Activated CD8-positive, alpha-beta memory T cell treated with anti-CD3 and anti-CD28 coated beads, Interleukin-2, amount 50 U/mL, for 4 hours (primary cell): Measurements from ENCODE around the gene CNPY4.

Source experiments
- DNase-seq: peaks from one replicate; pipeline ENCODE4 v3.0.0-alpha.2; 2020

Gene CNPY4

GRCh38 chr7:100119072-100119969 lies at the start of gene CNPY4, which contains the start of gene TAF6:
Gene CNPY4 (plus strand): TSS chr7:100119634. CDS start chr7:100119745, 111 bp downstream.
Gene TAF6 (minus strand): TSS chr7:100119358. CDS start chr7:100114209, 5,149 bp downstream.
- DNase-seq: peak; percentile 94

GRCh38 chr7:100069991-100070390 lies 49.4 kb upstream of the CNPY4 start:
- no peak for DNase-seq

- no peak for DNase-seq
Observed at GRCh38 chr7:100071018-100071723, 48.3 kb upstream of the CNPY4 start.

- no peak for DNase-seq
Observed at GRCh38 chr7:100072462-100072861, 47.0 kb upstream of the CNPY4 start.

- DNase-seq: no peak
Observed at GRCh38 chr7:100074841-100075240, 44.6 kb upstream of the CNPY4 start.

- no peak for DNase-seq
Observed at GRCh38 chr7:100075418-100075817, 44.0 kb upstream of the CNPY4 start.

- no peak for DNase-seq
Observed at GRCh38 chr7:100077205-100077604, 42.2 kb upstream of the CNPY4 start.

GRCh38 chr7:100079024-100079560 lies 40.3 kb upstream of the CNPY4 start:
- DNase-seq: no peak

GRCh38 chr7:100080907-100081534 lies 38.4 kb upstream of the CNPY4 start:
- no peak for DNase-seq

- peak; percentile 97 for DNase-seq
Observed at GRCh38 chr7:100081535-100082102, 37.8 kb upstream of the CNPY4 start, which contains the start of gene ZNF3. Gene ZNF3 (minus strand): TSS chr7:100081723. CDS start chr7:100077357, 4,366 bp downstream.

- DNase-seq: no peak
Observed at GRCh38 chr7:100082978-100083377, 36.5 kb upstream of the CNPY4 start.

GRCh38 chr7:100085515-100085914 lies 33.9 kb upstream of the CNPY4 start:
- DNase-seq: no peak

- DNase-seq: no peak
Observed at GRCh38 chr7:100087055-100087750, 32.2 kb upstream of the CNPY4 start.

- no peak for DNase-seq
Observed at GRCh38 chr7:100088095-100088620, 31.3 kb upstream of the CNPY4 start.

GRCh38 chr7:100088621-100089457 lies 30.6 kb upstream of the CNPY4 start, which contains the start of gene COPS6:
Gene COPS6 (plus strand): TSS chr7:100088969. CDS start chr7:100088991, 22 bp downstream.
- peak; percentile 87 for DNase-seq

- no peak for DNase-seq
Observed at GRCh38 chr7:100089458-100090196, 29.8 kb upstream of the CNPY4 start.

- no peak for DNase-seq
Observed at GRCh38 chr7:100090527-100091410, 28.7 kb upstream of the CNPY4 start.

GRCh38 chr7:100091411-100092181 lies 27.8 kb upstream of the CNPY4 start:
- no peak for DNase-seq
